Measurements from ENCODE around the gene DAND5. TPM values are rescaled to one million over a fixed set of nuclear protein-coding genes. Genes with fewer than 3 reads are reported as not detected.

Gene DAND5
- total RNA-seq, 2 donors from 2014 or later: 5.2 to 7.0 TPM

DNA sequence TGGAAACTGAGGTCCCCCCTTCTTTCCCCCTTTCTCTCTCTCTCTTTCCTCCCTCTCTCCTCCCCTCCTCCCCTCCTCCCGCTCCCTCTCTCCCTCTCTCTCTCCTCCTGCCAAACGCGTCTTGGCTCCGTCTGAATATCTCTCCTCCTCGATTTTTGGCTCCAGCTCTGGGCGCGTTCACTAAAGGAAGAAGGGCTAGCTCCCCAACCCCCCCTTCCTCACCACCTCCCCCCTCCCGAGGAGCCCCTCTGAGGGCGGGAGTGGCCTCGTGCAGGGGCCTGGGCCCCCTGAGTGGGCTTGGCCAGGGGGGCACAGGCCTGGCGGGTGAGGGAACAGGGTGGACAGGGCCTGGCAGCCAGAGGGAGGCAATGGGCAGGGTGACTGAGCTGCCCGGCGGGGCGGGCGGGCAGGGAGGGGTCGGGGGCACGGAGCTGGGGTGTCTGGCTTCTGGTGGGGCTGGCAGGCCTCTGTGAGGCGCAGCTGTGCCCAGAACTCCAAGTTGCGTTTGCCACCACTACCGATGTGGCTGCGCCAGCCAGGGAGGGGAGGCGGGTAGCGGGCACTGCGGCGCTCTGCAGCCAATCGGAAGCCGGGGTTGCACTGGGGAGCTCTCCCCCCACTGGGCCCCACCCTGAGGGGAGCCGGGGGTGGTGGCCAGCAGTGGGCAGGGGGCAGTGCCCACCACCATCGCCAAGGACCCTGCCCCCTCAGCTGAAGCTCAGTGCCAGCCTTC, 33.0 kb downstream of the DAND5 start:
- ATAC-seq: peak; percentile 76 to 82
- intact Hi-C loops (cut with DNase I): no loop called here
- peak; percentile 80 for DNase-seq

DNA sequence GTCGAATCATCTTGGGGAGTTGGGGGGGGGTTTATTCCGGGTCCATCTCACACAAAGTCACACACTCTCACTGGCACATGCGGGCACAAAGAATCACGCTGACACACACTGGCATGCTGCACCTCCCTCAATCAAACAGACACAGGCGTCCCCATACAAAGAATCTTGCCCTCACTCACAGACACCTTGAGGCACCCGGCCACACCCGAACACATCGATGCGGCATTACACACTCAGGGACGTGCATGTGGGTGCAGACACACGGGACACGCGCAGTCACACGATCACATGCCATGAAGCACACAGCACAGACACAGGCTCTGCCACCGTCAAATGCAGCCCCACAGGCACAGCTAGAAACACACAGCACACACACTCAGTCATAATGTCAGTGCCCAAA, 33.7 kb downstream of the DAND5 start:
- intact Hi-C loops (cut with DNase I): no loop called here
- ATAC-seq (no peak), DNase-seq (no peak)

- intact Hi-C loops (cut with DNase I): no loop called here
- no peak for ATAC-seq
- no peak for DNase-seq
These were observed 34.9 kb downstream of the DAND5 start for GRCh38 chr19:13004273-13004672.

DNA sequence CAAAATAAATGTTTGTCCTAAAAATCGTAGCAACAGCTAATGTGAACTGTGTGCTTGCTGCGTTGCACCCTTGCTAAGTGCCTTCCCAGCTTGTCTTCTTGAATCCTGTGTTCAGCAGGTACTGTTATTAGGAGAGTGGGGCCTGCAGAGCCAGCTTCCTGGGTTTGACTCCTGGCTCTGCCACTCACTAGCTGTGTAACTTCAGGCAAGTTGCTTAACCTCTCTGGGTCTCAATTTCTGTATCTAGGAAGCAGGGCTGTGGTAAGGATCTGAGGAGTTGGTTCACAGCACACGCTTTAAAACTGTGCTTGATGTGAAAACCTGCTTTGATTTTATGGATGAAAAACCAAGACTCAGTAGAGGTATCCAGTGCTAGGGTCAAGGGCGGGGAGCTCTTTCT, 35.9 kb downstream of the DAND5 start:
- ATAC-seq (no peak), DNase-seq (no peak)
- intact Hi-C loops (cut with DNase I): no loop called here

DNA sequence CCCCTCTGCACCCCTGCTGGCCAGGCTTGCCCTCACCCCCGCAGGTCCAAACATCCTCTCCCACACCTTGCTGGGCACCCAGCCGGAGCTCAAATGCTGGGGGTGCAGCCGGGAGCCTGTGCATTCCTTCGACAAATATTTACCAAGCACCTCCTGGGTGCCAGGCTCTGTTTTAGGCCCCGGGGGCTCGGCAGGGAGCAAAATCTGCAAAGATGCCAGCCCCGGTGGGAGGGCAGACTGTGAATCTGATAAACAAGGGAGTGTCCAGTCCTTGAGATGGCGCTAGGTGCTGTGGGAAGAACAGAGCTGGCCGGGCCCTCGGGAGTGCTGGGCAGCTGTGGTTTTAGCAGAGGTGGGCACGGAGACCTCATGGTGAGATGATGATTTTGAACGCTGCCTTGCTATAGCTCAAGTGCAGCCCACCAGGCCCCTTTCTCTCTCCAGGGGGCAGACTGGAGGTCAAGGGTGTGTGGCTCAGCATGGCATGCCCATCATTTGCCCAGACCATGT, 36.5 kb downstream of the DAND5 start:
- intact Hi-C loops (cut with DNase I): no loop called here
- ATAC-seq (no peak), DNase-seq (no peak)

DNA sequence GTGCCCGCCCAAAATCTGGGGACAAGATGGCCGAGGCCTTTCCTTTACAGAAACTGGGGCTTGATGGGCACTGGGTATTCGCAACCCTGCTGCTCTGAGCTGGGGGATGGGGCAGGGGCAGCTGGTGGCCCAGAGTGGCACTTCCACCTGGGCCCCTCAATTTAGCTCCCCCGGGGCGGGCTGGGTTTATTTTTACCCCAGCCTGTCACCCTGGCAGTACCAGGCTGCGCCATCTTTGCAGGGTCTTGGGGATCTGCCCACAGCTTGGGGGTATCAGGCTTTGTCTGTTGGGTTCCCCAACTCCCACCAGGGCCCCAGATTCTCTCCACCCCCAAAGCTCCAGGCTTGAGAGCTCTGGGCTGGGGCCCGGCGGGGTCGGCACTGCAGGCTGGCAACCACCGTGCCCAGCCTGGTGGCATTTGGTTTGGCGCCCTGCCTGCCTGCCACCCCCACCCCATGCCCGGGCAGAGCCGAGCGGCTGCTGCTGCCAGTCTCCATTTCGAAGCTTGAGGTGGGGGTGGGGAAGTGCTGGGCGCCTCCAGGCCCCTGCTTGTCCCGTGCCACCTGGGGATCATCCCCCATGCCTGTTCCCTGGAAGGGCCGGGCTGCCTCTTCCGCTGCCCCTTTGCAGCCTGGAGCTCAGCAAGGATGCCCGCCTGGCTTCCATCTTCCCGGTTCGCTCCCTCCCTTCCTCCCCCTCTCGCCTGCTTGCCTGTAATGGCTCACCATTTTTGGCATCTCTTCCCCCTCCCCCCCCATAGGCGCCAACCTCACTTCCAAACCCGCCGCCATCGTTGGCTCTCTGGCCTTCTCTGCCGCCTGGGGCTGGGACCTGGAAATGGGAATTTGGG, 37.3 kb downstream of the DAND5 start:
- DNase-seq (no peak), ATAC-seq (no peak)
- intact Hi-C loops (cut with DNase I): no loop called here

- peak; percentile 64 for DNase-seq
- peak in 1 of 2 donors; percentile 13 for ATAC-seq
- intact Hi-C loops (cut with DNase I): no loop called here
These were observed 38.1 kb downstream of the DAND5 start for GRCh38 chr19:13007292-13008045.

GRCh38 chr19:13008926-13009787, 39.8 kb downstream of the DAND5 start:
- ATAC-seq (no peak), DNase-seq (no peak)
- intact Hi-C loops (cut with DNase I): no loop called here

GRCh38 chr19:13010038-13010991, 40.9 kb downstream of the DAND5 start:
- peak; percentile 71 for DNase-seq
- peak; percentile 63 to 75 for ATAC-seq
- intact Hi-C loops (cut with DNase I): no loop called here

- ATAC-seq (no peak), DNase-seq (no peak)
- intact Hi-C loops (cut with DNase I): no loop called here
These were observed 41.7 kb downstream of the DAND5 start for GRCh38 chr19:13010992-13011652.

DNA sequence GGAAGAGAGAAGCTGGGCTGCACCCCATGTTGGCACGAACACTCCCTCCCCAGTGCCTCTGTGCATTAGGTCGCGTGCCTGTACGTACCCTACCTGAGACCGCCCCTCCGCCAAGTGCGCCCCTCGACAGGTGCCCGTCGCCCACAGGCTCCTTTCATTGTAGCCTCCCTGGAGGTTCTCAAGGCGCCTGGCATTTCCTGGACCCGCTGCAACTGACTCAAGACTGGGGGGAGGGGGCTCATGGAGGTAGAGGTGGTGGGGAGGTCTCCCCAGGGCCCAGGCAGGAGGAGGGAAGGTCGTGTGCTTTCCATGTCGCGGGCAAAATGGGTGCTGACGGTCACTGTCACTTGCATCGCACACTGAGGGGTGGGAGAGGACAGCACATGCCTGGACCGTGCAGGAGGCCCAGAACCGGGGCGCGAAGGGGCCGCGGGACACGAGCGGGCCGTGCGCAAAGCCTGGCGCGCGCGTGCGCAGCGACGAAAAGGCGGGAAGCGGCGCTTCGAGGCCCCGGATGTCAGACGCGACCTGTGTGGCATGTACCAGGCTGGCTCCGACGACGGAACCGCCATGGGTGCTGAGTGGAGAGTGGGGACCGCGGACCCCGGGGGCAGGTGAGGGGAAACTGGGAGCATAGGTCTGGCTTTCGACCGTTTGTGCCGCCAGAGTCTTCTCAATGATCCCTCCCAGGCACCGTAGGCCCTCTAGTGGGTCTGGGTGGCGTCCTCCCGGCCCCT, 42.4 kb downstream of the DAND5 start:
- DNase-seq (no peak), ATAC-seq (no peak)
- intact Hi-C loops (cut with DNase I): no loop called here

DNA sequence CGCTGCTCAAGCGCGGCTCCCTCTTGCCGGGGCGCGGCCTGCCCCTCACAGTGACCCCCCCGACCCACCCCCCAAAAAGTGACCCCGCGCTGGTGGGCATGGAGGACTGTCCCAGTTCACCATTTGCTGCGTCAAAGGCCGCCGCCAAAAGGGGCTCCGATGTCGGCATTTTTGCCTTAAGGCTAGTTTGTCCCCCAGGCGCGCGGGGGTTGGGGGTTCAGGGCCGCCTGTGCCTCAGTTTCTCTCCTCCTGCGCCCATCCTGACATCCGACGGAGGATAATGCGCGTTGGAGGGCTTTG, 43.0 kb downstream of the DAND5 start:
- intact Hi-C loops (cut with DNase I): no loop called here
- ATAC-seq (no peak), DNase-seq (no peak)

- intact Hi-C loops (cut with DNase I): no loop called here
- peak; percentile 29 to 57 for ATAC-seq
- peak; percentile 69 for DNase-seq
These were observed 43.6 kb downstream of the DAND5 start for GRCh38 chr19:13012690-13013608.

GRCh38 chr19:13013649-13014048, 44.3 kb downstream of the DAND5 start:
- ATAC-seq: no peak
- intact Hi-C loops (cut with DNase I): no loop called here
- no peak for DNase-seq

DNA sequence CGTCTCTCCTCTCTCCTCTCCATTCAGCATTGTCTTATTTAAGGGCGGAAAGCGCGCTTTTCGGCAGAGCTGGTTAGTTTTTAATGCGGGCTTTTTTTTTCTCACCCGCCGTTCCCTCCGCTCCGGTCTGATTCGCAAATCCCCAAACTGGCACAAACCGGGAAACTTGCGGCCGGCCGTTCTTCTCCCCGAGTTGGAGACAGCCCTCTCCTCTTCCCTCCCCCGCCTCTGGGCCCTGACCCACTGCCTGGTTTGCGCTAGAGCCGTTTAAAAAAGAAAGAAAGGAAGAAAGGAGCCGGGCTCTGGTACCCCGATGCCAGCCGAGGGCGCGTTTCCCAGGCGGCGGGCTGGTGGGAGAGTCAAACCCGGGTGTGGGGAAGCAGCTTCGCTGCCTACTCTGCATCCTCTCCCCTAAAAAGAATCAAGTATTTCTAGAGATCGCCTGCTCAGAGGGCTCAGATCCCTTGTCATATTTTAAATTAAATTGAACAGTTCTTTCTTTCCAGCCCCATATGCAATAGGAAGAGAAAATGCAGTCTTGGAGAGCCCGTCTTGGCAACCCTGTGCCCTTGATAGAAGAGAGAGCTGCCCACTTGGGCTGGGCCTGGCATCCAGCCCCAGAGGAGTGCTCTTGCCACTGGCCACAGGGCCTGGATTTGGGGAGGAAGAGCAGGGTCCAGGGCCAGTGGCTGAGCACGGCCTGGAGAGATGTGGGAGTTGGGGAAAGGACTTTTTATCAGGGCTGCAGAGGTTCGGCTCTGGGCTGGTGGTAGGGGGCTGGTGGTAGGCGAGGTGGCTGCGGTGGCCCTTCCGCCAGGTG, 44.9 kb downstream of the DAND5 start:
- intact Hi-C loops (cut with DNase I): no loop called here
- ATAC-seq: no peak

More for the DNA sequence above, 44.9 kb downstream of the DAND5 start:
- DNase-seq: no peak
